GM18505 (cell line): ENCODE measurements around the gene FARS2.
"Not testable (repeated sequence)": the region's sequence is repeated elsewhere in the genome, so short reads cannot be mapped to it uniquely, and the experiment has no call there.

ENCODE experiments used
- ATAC-seq: cut with Tn5 transposase; IDR thresholded peaks from one replicate; pipeline ENCODE4 v1.9.1; 2021; ENCODE audit not compliant: unreplicated experiment
- POLR2A ChIP-seq: IDR thresholded peaks from 4 replicates; pipeline ENCODE4 v1.6.1; 2011; ENCODE audit warnings: borderline replicate concordance; ENCODE audit not compliant: insufficient read depth, insufficient read length; ENCODE audit errors: extremely low read depth

FARS2 gene

DNA sequence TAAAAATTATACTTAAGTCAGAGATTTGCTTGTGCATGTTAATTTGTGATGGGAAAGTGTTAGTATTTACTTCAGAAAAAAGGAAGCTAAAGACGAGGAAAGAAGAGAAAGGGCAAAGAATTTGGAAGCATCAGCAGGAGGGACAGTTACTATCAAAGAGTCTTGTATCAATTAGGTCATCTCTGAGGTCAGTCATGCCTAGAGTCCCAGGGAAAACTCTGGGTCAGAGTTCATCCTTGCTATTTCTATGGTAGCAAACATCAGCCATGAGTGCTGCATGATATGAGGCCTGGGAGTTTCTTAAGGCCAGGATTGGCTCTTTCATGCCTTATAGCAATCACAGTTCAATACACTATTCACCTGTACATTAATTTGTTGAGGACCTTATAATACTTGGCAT, 292.9 kb downstream of the FARS2 start:
- no peak for ATAC-seq
- TF ChIP-seq POLR2A, result no peak

DNA sequence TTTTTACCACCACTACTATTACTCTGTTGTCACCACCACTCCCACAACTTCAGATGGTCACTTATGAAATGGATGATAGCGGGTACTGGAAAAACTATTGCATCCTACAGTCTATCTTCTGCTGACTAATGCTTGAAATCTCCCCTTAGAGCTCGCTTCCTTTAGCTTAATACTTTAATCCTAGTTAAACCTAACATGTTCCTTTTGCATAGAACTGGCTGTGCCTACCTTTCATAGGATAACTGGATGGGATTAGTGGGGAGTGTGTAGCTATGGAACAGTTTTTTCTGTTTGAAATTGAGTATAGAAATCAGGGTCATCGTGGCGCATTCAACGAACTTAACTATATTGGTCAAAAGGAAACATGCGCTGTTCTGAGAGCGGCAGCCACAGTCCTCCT, 294.7 kb downstream of the FARS2 start:
- TF ChIP-seq POLR2A, result no peak
- ATAC-seq, result no peak

DNA sequence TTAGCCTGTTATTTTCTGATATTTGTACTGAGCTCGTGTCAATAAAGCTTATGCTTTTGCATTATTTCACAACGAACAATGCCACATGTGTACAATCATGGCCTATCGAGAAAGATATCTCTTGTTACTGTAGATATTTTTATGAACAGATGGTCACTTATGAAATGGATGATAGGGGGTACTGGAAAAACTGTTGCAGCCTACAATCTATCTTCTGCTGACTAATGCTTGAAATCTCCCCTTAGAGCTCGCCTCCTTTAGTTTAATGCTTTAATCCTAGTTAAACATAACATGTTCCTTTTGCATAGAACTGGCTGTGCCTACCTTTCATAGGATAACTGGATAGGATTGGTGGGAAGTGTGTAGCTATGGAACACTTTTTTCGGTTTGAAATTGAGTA, 296.2 kb downstream of the FARS2 start:
- TF ChIP-seq POLR2A, result no peak
- no peak for ATAC-seq

DNA sequence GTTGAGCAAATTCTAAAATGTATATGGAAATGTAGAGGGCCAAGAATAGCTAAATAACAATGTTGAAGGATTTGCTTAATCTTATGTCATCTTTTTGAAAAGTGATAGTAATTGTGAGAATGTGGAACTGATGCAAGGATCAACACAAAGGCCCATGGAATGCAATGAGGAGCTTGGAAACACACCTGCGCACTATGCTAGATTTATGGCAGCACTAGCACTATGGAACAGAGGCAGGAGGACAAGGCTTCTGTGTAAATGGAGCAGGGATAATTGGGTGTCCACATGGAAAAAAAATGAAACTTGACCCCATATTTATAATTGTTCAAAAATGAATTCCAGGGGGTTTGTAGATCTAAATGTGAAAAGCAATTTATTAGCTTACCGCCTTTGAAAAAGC, 298.3 kb downstream of the FARS2 start:
- no peak for TF ChIP-seq POLR2A
- ATAC-seq, result no peak

DNA sequence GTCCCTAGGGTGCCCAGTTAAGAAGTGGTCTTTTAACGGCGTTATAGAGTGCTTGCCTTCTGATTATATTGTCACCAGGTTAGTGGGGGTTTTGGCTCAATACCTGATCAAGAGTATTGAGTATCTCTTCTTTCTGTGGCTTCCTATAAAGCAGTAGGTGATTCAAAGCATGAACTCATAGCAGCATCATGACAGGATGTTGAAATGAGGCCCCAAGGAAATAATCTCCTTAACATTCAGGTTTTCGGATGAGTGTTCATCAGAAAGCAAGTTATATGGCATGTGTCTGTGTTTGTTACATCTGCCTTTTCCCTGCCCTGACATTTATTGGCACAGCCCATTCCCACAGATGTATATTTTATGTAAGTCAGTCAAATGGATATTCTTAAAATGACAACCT, 301.0 kb downstream of the FARS2 start:
- no peak for TF ChIP-seq POLR2A
- ATAC-seq, result no peak

DNA sequence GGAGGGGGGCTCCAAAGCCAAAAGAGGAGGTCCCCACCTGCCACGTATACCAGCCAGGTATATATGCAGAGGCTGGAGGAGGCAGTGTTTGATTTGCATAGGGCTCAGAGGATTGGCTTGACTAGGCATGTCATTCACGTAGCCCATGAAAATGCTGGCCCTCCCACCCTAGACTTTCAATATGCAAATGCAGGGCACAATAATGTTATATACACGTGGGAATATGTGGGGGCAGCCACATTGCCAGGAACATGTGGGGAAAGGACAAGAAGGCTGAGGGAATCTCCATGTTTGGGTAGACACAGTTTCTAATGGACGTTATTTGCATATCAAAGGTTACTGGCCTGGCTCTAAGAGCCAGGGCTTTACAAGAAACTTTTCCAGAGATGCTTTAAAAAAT, 301.8 kb downstream of the FARS2 start:
- no peak for TF ChIP-seq POLR2A
- no peak for ATAC-seq

DNA sequence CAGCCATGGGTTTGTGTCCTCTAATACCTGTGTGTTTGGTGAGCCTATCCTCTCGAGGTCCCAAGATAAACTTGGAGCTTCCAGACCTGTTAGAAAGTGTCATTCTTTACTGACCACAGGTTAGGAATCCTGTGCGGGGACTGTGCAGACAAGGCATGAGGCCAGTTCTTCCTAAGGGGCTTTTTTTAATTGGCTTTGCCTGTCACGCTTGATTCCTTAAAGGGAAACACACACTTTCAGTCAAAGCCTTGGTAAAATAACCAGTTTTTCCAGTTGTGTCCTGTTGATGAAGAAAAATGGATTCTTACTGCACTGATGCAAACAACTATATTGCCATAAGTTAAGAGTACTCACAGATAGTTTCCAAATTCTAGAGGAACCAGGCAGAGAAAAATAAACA, 303.4 kb downstream of the FARS2 start:
- not testable (repeated sequence) for ATAC-seq

DNA sequence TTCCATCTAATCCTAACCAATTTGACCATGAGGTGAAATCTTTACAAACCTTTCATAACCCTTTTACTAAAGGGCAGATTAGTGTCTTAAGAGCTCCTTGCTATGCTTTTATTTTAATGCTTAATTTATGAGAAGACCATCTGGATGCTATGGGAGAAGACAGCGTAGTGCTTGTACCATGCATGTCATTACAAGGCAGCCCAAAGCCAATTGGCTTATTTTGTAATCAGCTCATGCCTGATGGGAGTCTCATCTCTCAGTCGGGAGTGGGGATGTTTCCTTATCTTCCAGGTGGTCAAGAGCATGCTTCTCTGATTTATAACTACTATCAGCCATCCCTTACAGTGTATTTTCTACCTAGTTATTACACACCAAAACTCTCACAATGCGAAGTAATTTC, 304.7 kb downstream of the FARS2 start:
- ATAC-seq, result no peak
- no peak for TF ChIP-seq POLR2A

DNA sequence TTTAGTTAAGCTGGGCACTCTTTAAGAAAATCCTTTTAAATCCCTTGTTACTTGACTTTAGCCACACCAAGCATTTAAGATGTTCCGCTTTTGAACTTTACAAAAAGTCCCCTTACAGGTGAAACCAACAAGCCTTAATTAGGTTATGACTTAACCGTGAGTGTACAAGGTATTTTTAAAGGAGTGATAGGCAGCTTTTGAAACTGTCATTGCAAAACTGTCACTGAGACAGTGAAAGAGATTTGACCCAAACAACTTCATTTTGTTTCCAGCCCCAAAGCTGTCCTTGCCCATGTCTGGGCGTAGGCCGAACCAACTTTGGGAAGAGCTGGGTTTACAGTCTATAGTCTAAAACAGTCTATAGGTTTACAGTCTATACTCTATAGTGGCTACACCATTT, 305.4 kb downstream of the FARS2 start:
- peak; percentile 46 for ATAC-seq
- no peak for TF ChIP-seq POLR2A

DNA sequence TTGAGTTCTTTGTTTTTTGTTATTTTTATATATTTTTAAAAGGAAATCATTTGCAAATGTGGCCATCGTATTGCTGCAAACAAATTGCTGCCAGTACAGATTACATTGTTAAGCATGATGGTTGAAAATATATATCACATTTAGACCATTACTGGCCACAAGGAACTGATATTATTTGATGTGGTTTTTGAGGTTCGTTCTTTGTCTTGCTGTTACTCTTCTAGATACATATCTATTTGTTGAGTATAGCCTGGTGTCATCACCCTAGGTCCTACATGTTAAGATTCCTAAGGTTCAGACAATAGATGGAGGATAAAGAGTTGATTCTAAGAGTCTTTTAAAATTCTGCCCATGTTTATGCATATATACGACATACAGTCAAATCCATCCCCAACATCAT, 306.0 kb downstream of the FARS2 start:
- ATAC-seq, result peak; percentile 53
- TF ChIP-seq POLR2A, result no peak

DNA sequence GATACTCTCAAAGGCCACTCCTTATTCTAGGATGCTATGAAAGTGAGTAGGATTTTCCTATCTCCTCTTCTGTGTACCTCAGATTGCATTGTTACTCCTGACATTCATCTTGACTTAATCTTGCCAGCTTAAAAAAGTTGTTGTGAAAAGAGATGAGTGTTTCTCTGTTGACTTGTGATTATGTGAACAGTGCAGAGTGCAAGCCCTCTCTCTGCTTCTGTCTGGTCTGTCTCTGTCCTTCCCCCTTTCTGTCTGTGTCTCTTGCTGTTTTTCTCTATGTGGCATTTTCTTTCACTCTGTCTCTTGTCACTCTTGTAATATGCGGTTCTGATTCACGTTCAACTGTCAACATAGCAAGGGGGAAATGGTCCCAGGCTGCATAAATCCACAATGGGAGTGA, 306.6 kb downstream of the FARS2 start:
- ATAC-seq, result peak; percentile 21
- TF ChIP-seq POLR2A, result no peak

DNA sequence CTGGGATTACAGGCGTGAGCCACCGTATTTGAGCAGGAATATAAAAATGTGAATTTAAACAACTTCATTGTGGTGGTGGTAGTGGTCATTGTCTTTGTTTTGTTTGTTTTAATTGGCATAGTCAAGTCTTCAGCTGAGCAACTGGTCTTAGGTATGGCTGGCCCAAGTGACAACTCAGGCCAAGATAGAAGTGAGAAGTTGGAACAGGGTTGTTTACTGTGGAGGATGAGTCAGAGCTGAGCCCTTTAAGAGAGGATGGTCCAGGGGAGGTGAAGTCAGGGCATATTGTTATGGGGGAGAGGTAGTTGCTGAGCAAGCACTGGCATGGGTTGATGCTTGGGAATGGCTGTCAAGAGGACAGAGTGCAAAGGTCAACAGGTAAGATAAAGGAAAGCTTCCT, 308.2 kb downstream of the FARS2 start:
- no peak for TF ChIP-seq POLR2A
- ATAC-seq, result no peak

DNA sequence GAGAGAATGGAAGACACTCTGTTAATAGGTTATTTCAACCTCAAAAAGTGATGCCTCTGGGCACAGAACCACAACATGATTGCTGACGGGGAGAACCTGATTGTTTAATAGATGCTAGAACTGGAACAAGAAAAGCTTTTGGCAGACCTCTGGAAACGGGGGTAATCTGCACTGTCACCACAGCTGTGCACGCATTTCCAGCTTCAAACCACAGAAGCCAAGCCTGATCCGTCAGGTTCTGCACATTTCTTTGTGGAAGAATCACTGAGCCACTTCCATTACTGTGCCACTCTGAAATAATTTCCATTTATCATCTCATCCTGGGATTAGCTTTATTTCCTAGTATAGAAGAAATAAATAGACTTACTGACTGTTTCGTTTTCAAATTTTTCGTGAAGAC, 309.3 kb downstream of the FARS2 start:
- TF ChIP-seq POLR2A, result no peak
- no peak for ATAC-seq

DNA sequence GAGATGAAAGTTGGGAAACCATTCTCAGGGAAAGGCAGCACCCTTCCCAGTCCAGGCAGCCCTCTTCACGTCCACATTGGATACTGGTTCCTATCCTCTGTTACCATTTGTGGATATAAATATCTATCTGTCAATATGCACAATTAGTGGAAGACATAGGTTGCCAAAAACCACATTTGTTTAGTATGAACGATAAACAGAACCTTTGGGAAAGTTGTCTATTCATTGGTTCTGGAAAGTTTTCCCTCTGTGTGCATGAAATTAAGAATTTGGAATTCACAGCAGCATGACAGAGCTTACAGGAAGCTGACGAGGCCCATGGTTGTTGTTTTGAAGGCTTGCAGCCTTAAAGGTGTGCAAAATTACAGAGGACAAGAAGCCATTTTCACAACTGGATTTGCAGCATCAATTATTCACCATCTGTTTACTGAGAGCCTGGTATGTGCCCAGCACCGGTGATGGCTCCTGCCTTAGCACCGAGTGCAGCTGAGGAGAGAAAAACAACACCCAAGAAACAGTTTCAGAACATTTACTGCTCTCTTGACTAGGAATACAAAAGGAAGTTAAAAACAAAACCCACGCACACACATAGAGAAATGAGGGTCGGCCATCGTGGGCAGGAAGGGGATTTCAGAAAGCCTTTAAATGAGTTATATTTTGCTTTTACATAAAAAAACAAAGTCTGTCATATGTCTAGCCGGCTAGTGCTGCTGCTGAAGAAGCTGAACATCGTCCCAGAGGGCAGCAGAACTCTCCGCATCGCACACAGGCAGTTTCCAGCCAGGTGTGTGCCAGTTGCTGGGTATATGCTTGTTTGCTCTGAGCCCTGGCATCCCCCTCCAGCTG, 319.6 kb downstream of the FARS2 start:
- no peak for TF ChIP-seq POLR2A
- ATAC-seq, result no peak

DNA sequence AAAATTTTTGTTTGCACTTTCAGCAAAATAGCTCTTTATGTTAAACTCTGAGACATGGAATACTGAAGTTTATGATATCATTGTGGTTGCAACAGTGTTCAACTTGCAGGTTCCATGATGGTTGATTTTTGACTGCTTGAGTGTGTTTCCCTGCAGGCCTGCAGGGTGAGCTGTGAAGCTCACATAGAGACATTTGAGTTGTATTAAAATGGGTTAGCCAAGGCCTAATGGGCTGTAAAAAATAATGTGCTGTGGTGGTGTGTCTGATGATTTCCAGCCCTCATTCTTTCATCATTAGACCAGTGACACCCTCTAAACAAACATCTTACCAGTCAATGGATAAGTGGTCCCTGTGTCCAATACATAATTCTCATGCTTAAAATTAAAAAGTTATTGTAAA, 321.4 kb downstream of the FARS2 start:
- ATAC-seq, result no peak
- TF ChIP-seq POLR2A, result no peak
